ENCODE measurements around the gene SMYD3. TPM values are rescaled to one million over a fixed set of nuclear protein-coding genes. Genes with fewer than 3 reads are reported as not detected.

The SMYD3 gene
- total and polyA plus RNA-seq, 2 of the 13 experiments (the other 11 are each of a cell fraction or from before 2014, with no cell fraction given), result 27.7 to 35.8 TPM

DNA sequence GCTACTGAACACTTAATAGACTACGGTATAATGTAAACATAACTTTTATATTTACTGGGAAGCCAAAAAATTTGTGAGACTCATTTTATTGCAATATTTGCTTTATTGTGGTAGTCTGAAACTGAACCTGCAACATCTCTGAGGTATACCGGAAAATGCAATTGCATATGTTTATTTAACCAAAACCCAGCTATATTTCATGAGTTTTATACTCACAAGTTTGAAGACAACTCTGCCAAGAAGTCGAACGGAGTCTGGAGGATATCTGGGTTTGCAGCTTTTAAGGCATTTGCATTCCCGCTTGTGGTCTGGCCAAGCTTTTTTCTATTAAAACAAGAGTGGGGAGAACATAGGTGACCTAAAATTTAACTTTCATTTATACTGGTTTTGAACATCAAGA, 171.9 kb downstream of the SMYD3 start (continued):
- TF ChIP-seq, protein P1, sequence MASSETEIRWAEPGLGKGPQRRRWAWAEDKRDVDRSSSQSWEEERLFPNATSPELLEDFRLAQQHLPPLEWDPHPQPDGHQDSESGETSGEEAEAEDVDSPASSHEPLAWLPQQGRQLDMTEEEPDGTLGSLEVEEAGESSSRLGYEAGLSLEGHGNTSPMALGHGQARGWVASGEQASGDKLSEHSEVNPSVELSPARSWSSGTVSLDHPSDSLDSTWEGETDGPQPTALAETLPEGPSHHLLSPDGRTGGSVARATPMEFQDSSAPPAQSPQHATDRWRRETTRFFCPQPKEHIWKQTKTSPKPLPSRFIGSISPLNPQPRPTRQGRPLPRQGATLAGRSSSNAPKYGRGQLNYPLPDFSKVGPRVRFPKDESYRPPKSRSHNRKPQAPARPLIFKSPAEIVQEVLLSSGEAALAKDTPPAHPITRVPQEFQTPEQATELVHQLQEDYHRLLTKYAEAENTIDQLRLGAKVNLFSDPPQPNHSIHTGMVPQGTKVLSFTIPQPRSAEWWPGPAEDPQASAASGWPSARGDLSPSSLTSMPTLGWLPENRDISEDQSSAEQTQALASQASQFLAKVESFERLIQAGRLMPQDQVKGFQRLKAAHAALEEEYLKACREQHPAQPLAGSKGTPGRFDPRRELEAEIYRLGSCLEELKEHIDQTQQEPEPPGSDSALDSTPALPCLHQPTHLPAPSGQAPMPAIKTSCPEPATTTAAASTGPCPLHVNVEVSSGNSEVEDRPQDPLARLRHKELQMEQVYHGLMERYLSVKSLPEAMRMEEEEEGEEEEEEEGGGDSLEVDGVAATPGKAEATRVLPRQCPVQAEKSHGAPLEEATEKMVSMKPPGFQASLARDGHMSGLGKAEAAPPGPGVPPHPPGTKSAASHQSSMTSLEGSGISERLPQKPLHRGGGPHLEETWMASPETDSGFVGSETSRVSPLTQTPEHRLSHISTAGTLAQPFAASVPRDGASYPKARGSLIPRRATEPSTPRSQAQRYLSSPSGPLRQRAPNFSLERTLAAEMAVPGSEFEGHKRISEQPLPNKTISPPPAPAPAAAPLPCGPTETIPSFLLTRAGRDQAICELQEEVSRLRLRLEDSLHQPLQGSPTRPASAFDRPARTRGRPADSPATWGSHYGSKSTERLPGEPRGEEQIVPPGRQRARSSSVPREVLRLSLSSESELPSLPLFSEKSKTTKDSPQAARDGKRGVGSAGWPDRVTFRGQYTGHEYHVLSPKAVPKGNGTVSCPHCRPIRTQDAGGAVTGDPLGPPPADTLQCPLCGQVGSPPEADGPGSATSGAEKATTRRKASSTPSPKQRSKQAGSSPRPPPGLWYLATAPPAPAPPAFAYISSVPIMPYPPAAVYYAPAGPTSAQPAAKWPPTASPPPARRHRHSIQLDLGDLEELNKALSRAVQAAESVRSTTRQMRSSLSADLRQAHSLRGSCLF (CRISPR knock-in tag; IDR thresholded peaks at IDR 0.05; ENCODE audit: borderline replicate concordance), result no peak
- TF ChIP-seq, protein P2, sequence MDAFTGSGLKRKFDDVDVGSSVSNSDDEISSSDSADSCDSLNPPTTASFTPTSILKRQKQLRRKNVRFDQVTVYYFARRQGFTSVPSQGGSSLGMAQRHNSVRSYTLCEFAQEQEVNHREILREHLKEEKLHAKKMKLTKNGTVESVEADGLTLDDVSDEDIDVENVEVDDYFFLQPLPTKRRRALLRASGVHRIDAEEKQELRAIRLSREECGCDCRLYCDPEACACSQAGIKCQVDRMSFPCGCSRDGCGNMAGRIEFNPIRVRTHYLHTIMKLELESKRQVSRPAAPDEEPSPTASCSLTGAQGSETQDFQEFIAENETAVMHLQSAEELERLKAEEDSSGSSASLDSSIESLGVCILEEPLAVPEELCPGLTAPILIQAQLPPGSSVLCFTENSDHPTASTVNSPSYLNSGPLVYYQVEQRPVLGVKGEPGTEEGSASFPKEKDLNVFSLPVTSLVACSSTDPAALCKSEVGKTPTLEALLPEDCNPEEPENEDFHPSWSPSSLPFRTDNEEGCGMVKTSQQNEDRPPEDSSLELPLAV (CRISPR knock-in tag; conservative IDR thresholded peaks at IDR 0.05; ENCODE audit: low read depth), result no peak

DNA sequence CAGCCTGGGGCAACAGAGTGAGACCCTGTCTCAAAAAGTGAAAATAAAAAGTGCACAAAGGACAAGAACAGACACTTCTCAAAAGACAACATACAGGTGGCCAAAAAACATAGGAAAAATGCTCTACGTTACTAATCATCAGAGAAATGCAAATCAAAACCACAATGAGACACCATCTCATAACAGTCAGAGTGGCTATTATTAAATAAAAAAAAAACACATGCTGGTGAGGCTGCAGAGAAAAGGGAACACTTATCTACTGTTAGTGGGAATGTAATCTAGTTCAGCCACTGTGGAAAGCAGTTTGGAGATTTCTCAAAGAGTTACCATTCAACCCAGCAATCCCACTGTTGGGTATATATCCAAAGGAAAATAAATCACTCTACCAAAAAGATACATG, 173.2 kb downstream of the SMYD3 start:
- H3K79me2 ChIP-seq (ENCODE audit: insufficient read depth, low read length), result no peaks in the 10 kb centered on the region
- H3K9ac ChIP-seq (ENCODE audit: insufficient read depth, low read depth, low read length), result no peak overlapping the region
- 100% methylated on average over 1 of the region's 1 CpG for WGBS (ENCODE audit: low lambda C conversion rate)
- no peaks in the 10 kb centered on the region for H3K27me3 ChIP-seq (ENCODE audit: control insufficient read depth in 1 of 2, insufficient read depth in 2 of 2, low read length in 2 of 2)
- H3K4me3 ChIP-seq (replicated peaks in 1 of 3; ENCODE audit: insufficient read depth in 1 of 3, low read depth in 2 of 3, low read length in 3 of 3), result no peak overlapping the region
- H3K4me1 ChIP-seq (ENCODE audit: insufficient read depth, low read length), result no peaks in the 10 kb centered on the region
- H3K27ac ChIP-seq (ENCODE audit: extremely low read length, insufficient read depth, low read length), result no peak overlapping the region
- no peak for FAIRE-seq
- ChIA-PET CTCF (ENCODE audit: low intra/inter-chr PET ratio, low total read pairs) (no interaction called here), POLR2A (no interaction called here)
- no peaks in the 10 kb centered on the region for H4K20me1 ChIP-seq (ENCODE audit: insufficient read depth, low read length)
- no TSS peak for BruUV-seq (replicated peaks)
- H3K36me3 ChIP-seq (replicated peaks in 1 of 2; ENCODE audit: control insufficient read depth in 1 of 2, insufficient read depth in 2 of 2, low read length in 2 of 2), result no peaks in the 10 kb centered on the region
- no peaks in the 10 kb centered on the region for H3K9me3 ChIP-seq (ENCODE audit: low read length)
- no peak overlapping the region for H2AFZ ChIP-seq (ENCODE audit: low read length)
- no peak overlapping the region for H3K4me2 ChIP-seq (ENCODE audit: low read depth, low read length)
- intact Hi-C loops (cut with micrococcal nuclease; ENCODE audit: unreplicated experiment), result no loop called here
- in situ Hi-C loops (cut with HindIII; ENCODE audit: extremely low pct_ligation_motif_present, low pct_unique_long_range_greater_than_20kb), result no loop called here
- ATAC-seq, result no peak
- DNase-seq (ENCODE audit: low spot score), result no peak
- TF ChIP-seq ZNF251 (CRISPR knock-in tag; IDR thresholded peaks at IDR 0.05) (no peak), BCL6 (CRISPR knock-in tag; IDR thresholded peaks at IDR 0.05) (no peak), SIN3B (IDR thresholded peaks at IDR 0.05; ENCODE audit: low read length) (no peak), MTA3 (CRISPR knock-in tag; IDR thresholded peaks at IDR 0.05) (no peak), TEAD3 (CRISPR knock-in tag; optimal IDR thresholded peaks at IDR 0.05; ENCODE audit: borderline replicate concordance) (no peak), PHF21A (CRISPR knock-in tag; IDR thresholded peaks at IDR 0.05) (no peak), SIN3A (IDR thresholded peaks at IDR 0.05; ENCODE audit: borderline replicate concordance, low read depth, low read length) (no peak), ZNF225 (CRISPR knock-in tag; IDR thresholded peaks at IDR 0.05) (no peak)
- TF ChIP-seq, protein P3, sequence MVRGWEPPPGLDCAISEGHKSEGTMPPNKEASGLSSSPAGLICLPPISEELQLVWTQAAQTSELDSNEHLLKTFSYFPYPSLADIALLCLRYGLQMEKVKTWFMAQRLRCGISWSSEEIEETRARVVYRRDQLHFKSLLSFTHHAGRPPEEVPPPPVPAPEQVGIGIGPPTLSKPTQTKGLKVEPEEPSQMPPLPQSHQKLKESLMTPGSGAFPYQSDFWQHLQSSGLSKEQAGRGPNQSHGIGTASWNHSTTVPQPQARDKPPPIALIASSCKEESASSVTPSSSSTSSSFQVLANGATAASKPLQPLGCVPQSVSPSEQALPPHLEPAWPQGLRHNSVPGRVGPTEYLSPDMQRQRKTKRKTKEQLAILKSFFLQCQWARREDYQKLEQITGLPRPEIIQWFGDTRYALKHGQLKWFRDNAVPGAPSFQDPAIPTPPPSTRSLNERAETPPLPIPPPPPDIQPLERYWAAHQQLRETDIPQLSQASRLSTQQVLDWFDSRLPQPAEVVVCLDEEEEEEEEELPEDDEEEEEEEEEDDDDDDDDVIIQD (CRISPR knock-in tag; IDR thresholded peaks at IDR 0.05; ENCODE audit: low read depth), result no peak
- TF ChIP-seq, protein P4, sequence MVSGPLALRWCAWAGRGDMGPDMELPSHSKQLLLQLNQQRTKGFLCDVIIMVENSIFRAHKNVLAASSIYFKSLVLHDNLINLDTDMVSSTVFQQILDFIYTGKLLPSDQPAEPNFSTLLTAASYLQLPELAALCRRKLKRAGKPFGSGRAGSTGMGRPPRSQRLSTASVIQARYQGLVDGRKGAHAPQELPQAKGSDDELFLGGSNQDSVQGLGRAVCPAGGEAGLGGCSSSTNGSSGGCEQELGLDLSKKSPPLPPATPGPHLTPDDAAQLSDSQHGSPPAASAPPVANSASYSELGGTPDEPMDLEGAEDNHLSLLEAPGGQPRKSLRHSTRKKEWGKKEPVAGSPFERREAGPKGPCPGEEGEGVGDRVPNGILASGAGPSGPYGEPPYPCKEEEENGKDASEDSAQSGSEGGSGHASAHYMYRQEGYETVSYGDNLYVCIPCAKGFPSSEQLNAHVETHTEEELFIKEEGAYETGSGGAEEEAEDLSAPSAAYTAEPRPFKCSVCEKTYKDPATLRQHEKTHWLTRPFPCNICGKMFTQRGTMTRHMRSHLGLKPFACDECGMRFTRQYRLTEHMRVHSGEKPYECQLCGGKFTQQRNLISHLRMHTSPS (CRISPR knock-in tag; IDR thresholded peaks at IDR 0.05; ENCODE audit: low read depth), result no peak
- TF ChIP-seq, protein P2 (CRISPR knock-in tag; conservative IDR thresholded peaks at IDR 0.05; ENCODE audit: low read depth), result no peak
